ENCODE results near the gene SEC14L6.

Gene SEC14L6

DNA sequence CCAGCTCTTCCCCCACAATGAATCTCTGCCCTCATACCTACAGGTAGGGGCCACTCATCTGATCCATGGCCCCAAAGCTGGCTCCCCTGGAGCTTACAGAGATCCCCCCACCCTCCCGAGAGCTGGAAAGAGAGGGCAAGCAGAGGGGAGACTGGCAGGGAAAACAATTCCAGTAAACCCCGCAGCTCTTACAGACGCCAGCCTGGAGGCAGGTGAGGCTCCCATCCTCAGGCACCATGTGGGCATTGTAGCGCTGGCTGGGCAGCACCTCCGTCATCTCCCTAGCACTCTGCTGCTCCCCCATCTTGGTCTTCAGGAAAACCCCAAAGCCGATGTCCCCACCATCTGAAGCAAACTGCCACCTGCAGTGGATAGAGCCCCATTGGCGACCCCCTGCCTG lies 55.2 kb downstream of the SEC14L6 start:
- DNase-seq, result no peak

DNA sequence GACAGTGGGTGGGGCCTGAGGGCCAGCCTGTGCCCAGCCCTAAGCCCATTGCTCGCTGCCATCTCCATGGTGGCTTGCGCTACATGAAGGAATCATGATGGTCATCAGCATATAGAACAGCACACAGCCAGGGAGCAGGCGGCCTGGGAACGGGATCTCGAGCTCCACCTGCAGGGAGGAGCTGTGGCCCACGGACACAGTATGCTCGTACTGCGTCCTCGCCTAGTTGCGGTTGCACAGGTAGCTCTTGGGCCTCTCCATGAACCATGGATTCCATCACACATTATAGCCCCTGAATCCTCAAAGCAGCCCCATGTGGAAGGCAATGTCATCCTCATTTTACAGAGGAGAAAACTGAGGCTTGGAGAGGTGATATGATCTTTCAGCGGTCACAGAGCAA lies 56.1 kb downstream of the SEC14L6 start:
- no peak for DNase-seq

DNA sequence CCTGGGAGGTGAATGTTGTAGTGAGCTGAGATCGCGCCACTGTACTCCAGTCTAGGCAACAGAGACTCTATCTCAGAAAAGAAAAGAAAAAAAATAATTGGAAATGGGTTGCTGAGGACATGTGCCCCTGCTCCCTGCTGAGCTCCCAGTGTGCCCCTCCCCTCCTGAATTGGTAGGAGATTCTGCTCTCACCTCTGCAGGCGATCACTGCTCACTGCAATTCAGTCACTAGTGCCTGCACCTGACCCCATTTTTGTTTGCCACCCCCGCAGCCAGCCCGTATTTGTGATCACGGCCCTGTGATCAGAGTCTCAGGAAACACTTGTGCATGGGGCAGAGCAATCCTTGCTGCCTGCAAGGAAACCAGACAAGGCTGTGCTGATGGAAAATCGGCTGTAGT lies 58.4 kb downstream of the SEC14L6 start:
- no peak for DNase-seq

DNA sequence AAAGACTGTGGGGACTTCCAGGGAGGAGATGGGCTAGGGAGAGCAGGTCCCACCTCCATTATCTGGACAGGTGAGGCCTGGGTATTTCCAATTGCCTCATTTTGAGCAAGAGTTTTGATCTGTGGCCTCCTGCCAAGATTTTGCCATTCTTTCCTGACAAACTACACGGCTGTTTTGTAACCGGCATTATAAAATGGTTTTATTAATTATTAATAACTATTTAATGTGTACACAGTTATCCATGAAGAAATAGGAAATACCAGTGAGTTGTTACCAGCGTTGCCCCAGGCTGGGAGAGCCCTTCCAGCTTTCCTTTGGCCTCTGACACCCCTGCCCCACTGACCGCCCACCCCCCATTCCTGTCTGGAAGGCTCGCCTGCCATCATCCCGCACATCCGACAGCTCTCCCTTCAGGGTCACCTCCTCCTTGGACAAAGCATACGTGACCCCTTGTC lies 59.9 kb downstream of the SEC14L6 start:
- DNase-seq, result no peak

DNA sequence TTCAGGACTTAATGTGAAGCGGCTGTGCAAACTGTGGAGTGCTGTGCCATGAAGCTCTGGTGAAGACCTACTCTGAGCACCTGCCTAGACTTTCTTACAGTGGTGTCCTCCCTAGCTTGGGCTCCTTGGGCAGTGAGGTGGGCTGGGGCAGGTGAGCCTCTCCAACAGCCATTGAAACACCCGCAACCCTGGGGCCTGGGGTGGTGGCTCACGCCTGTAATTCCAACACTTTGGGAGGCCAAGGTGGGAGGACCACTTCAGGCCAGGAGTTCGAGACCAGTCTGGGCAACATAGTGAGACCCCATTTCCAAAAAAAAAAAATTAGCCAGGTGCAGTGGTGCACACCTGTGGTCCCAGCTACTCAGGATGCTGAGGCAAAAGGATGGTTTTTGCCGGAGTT lies 60.4 kb downstream of the SEC14L6 start:
- no peak for DNase-seq

DNA sequence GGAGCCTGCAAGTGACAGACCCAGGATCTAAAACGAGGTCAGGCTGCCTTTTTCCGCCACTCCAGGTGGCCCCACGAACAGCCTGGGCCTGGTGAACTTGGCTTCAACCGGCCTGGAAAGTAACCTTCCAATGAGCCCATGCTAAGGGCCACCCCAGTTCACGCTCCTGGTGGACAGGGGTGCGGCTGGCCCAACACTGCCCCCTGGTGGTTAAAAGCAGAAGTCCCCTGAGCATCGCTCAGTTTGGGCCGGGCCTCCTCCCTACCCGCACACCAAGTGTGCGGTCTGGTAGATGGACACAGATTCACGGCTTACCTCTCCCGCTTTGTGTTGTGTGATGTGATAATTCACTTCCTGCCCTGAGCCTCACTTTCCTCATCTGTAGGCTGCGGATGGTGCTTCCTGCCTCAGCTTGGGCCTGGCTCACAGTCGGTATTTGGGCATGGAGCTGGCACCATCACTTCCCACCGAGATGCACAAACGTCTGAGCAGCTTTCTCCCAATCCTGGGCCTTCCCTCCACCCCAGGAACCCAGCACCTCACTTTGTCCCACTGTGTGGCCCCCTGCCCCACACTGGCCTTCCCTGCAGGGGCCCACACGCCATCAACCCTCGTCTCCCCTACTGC lies 61.1 kb downstream of the SEC14L6 start:
- DNase-seq, result no peak

DNA sequence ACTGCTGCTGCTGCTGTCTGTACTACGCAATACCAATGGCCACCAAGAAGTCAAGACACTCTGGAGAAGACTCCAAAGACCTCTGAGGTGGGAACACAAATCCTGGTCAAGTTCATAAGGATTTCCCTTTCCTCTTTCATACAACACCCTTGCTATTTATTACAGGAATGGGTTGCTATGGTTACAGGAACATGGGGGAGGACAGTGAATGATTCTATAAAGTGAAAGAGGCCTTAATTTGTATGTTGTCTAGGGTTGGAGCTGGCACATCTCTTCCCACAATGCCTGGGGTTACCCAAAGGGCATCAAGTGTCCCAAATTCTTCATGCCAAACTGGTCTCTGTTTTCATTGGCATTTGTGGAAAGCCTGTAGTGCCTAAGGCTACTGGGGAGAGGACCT lies 63.4 kb downstream of the SEC14L6 start:
- DNase-seq, result no peak

DNA sequence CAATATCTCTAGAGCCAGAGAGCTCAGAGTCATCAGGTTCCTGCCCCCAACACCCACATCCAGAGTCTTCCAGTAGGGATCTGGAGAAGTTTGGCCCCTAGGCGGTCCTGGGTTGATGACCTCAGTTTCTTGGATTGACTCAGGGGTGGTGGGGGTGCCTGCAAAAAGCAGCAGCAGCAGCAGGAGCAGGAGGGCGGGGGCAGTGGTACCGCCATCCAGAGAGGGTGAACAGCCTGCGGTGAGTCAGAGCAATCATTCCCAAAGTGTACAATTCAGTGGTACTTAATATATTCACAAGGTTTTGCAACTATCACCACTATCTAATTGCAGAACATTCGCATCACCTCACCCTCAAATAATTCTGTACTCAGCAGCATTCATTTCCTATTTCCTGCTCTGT lies 64.8 kb downstream of the SEC14L6 start:
- DNase-seq, result no peak

DNA sequence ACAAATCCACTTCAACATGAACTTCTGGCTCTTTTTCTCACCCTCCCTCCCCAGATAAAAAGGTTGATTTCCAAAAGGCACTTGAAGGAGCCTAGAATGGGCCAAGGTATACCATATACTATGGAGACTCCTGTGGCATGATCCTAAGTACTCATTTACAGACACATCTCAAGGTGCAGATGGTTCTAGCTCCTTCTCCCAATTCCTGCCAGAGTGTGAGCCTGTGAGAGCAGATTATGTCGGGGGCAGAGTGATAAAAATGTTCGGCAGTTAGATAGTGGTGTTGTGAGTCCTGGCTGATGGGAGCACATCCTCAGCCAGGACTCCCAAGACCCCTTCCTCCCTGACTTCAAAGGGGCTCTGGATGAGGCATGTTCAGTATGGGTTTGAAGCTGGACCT lies 66.6 kb downstream of the SEC14L6 start:
- DNase-seq, result no peak

DNA sequence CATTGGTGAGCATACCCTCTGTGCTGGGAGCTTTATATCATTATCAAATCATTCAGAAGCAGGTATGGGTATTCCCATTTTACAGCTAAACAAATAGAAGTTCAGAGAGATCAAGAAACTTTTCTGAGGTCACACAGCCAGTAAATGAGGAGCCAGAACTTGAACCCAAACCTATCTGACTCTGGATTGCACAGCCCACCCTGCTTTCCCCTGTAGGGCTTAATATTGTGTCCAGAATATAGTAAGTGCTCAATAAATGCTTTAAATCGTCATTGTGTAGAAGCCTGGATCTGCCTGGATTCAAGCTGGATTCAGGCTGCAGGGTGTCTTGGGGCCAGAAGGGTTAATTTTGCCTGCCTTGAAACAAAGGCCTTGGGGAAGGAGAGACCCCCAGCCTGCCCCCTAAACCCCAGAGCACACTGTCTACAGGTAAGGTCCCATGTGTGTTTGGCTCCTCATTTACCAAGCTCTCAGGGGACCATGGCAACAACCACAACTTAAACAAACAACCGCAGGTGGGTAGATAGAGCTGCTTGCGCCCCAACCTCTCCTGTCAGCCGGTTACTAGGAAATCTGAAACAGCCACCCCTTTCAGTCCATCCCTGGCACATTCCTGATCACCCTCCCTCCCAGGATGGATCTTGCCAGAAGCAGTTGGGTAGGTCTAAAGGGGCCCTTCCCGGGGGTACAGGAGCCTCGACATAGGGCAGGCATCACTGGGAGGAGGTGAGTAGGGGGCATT lies 71.7 kb downstream of the SEC14L6 start:
- no peak for DNase-seq

DNA sequence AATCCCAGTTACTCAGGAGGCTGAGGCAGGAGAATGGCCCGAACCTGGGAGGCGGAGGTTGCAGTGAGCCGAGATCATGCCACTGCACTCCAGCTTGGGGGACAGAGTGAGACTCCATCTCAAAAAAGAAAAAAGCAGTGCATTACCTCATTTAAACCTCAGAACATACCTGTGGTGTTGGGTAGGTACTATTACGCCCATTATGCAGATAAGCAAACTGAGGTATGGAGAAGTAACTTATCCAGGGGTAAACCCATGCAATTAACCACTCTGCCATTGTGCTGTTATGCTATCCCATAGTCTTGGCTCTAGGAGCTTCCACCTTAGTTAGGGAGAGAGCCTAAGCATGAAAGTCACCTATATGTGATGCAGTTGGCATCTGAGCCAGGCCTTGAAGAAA lies 72.4 kb downstream of the SEC14L6 start:
- DNase-seq, result no peak

DNA sequence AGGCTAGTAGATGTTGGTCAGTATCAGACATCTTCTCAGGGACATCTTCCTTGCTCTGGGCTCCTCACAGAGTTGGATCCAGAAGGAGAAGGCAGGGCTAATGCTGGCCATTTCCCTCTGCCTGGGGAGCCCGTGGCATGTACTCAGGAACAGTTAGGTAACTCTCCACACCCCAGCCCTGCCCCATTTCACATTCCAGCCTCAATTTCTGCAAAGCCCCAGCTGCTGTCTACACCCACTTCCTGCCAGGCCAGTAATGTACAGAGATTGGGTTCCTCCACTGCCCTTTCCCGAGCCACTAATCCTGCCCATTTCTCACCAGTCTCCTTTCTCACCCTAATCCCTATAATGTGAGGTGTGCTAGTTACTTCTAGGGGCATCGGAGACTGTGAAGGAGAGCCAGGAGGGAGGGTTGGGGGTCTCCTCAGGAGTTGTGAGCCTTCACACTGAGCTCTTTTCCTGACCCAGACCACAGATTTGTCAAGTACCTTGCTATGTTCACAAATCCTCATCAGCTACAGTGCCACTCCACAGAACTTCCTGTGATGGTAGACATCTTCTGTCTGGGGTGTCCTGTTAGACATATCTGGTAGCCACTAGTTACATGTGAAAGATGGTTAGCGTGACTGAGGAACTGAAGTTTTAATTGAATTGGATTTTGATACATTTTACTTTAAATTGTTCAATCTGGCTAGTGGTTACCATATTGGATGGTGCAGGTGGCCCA lies 73.4 kb downstream of the SEC14L6 start:
- no peak for DNase-seq

Data from NCI-H524 treated with DMSO at 0.1 percent for 48 hours (cell line).